Thyroid gland (tissue), 4 donors: Measurements from ENCODE around the gene RGP1.

Source experiments
- POLR2A ChIP-seq, 2 donors: fragments of 450-650 bp; IDR thresholded peaks; one replicate each; pipeline ENCODE4 v1.6.1; 2017; ENCODE audit warnings: antibody characterized with exemption in 2 of 2, mild to moderate bottlenecking in 2 of 2, moderate library complexity in 1 of 2
- TF ChIP-seq, protein P1 (sequence below), 6 experiments: fragments of 200-600 bp in 3 of 6; fragments of 450-650 bp in 3 of 6; sonication (generic) in 3 of 6; IDR thresholded peaks; one replicate each; pipeline ENCODE4 v1.5.1; 2016 to 2019; ENCODE audit warnings: antibody characterized with exemption in 6 of 6, mild to moderate bottlenecking in 2 of 6, inconsistent platforms in 1 of 6, moderate library complexity in 1 of 6

DNA sequence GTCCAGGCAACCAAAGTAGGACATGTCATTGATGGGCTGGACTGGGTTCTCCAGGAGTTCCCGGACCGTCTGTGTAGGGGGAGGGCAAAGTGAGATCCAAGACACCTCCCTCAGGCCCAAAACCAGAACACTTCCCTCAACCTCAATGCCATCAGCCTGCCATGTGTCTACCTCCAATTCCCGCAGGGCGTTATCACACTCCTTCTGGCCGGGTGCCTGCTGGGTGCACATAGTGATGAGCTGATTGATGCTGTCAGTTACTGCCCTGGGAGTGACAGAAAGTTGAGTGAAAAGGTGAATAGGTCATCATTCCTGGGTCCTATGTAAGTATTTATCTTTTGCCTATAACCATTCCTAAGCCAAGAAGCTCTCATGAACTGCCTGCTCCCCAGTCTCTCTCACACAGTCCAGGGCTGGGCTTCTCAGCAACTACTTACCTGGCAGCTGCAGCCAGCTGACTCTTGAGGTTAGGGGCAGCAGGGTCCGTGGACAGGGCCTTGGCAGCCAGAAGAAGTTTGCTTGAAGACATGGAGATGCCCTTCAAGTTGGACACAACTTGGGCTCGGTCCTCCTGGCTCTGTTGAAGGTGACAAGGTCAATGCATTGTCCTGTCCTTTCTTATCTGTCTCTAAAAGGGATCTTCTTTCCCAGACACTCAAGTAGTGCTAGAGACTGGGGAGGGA is 38.1 kb upstream of the RGP1 start:
- TF ChIP-seq, protein P1, sequence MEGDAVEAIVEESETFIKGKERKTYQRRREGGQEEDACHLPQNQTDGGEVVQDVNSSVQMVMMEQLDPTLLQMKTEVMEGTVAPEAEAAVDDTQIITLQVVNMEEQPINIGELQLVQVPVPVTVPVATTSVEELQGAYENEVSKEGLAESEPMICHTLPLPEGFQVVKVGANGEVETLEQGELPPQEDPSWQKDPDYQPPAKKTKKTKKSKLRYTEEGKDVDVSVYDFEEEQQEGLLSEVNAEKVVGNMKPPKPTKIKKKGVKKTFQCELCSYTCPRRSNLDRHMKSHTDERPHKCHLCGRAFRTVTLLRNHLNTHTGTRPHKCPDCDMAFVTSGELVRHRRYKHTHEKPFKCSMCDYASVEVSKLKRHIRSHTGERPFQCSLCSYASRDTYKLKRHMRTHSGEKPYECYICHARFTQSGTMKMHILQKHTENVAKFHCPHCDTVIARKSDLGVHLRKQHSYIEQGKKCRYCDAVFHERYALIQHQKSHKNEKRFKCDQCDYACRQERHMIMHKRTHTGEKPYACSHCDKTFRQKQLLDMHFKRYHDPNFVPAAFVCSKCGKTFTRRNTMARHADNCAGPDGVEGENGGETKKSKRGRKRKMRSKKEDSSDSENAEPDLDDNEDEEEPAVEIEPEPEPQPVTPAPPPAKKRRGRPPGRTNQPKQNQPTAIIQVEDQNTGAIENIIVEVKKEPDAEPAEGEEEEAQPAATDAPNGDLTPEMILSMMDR (IDR thresholded peaks at IDR 0.05): no peak
- TF ChIP-seq POLR2A (IDR thresholded peaks at IDR 0.05): no peak
